B cell (primary cell): Measurements from ENCODE around the gene AP5S1. TPM values are rescaled to one million over a fixed set of nuclear protein-coding genes. Genes with fewer than 3 reads are reported as not detected.
A peak's percentile ranks its signal among the peaks of the same experiment; 100 is the strongest.

ENCODE experiments used
- ATAC-seq: fragments of 200-7000 bp; cut with Tn5 transposase; one replicate; pipeline ENCODE4 v1.10.0; 2021; ENCODE audit warnings: low read depth, mild to moderate bottlenecking, moderate number of reproducible peaks, moderate library complexity
- CTCF ChIA-PET: fragments of 350-600 bp; sonication (Branson Sonifier 250); formaldehyde crosslinking; loops from one replicate; lab custom pipeline; 2021; ENCODE audit warnings: antibody characterized with exemption, inconsistent platforms; lab: Charles Lee
- POLR2A ChIA-PET: fragments of 350-600 bp; sonication (Branson Sonifier 250); formaldehyde crosslinking; loops from one replicate; lab custom pipeline; 2021; ENCODE audit warnings: antibody characterized with exemption; lab: Charles Lee
- DNase-seq: peaks from one replicate; pipeline ENCODE4 v3.0.0; 2013
- H2AFZ ChIP-seq: 2 replicates; pipeline ENCODE4 v1.6.1; 2012; ENCODE audit warnings: mild to moderate bottlenecking, low read depth, low read length; ENCODE audit not compliant: insufficient read depth, poor library complexity, severe bottlenecking
- H3K27ac ChIP-seq, 2 donors: 1 replicate in 1 of 2; 2 replicates in 1 of 2; pipeline ENCODE4 v1.5.1; 2012 to 2013; ENCODE audit warnings: low read length in 2 of 2, mild to moderate bottlenecking in 2 of 2, moderate library complexity in 1 of 2
- H3K27me3 ChIP-seq, 4 experiments: fragments of 200-600 bp in 1 of 4; sonication (generic) in 1 of 4; replicated peaks in 1 of 4; 1 replicate in 2 of 4; 2 replicates in 2 of 4; pipeline versions ENCODE4 v1.6.1 to v1.7.0; 2013 to 2016; ENCODE audit warnings: low read length in 3 of 4, mild to moderate bottlenecking in 2 of 4, mixed read lengths in 1 of 4, moderate library complexity in 1 of 4; ENCODE audit not compliant: insufficient read depth in 4 of 4, control insufficient read depth in 3 of 4; ENCODE audit errors: control extremely low read depth in 1 of 4
- H3K36me3 ChIP-seq, 2 experiments: replicated peaks in 1 of 2; 1 replicate in 1 of 2; 2 replicates in 1 of 2; pipeline versions ENCODE4 v1.6.1 to v1.7.1; 2013; ENCODE audit warnings: low read length in 1 of 2; ENCODE audit not compliant: insufficient read depth in 2 of 2, control insufficient read depth in 1 of 2; ENCODE audit errors: control extremely low read depth in 1 of 2, extremely low read depth in 1 of 2
- H3K4me1 ChIP-seq, 2 donors: fragments of 200-600 bp in 1 of 2; sonication (generic) in 1 of 2; 1 replicate in 1 of 2; 2 replicates in 1 of 2; pipeline versions ENCODE4 v1.5.1 to v1.6.1; 2013 to 2017; ENCODE audit warnings: low read length in 2 of 2; ENCODE audit not compliant: control insufficient read depth in 2 of 2, insufficient read depth in 2 of 2
- H3K4me2 ChIP-seq: replicated peaks from 2 replicates; pipeline ENCODE3; 2012; ENCODE audit warnings: mild to moderate bottlenecking, low read depth, low read length; ENCODE audit not compliant: poor library complexity, severe bottlenecking
- H3K4me3 ChIP-seq, 5 experiments: fragments of 200-600 bp in 1 of 5; sonication (generic) in 1 of 5; 1 replicate in 3 of 5; 2 replicates in 2 of 5; pipeline versions ENCODE4 v1.5.1 to v1.7.0; 2011 to 2016; ENCODE audit warnings: low read length in 4 of 5, mild to moderate bottlenecking in 4 of 5, low read depth in 2 of 5, control low read depth in 1 of 5, moderate library complexity in 1 of 5; ENCODE audit not compliant: insufficient read depth in 1 of 5; ENCODE audit errors: control extremely low read depth in 1 of 5, extremely low read depth in 1 of 5
- H3K79me2 ChIP-seq: fragments of 200-600 bp; sonication (generic); one replicate; pipeline ENCODE4 v1.6.0; 2016; ENCODE audit warnings: low read length; ENCODE audit not compliant: control insufficient read depth, insufficient read depth
- H3K9ac ChIP-seq: fragments of 200-600 bp; sonication (generic); 2 replicates; pipeline ENCODE4 v1.6.1; 2017; ENCODE audit warnings: mild to moderate bottlenecking, low read length, moderate library complexity
- H3K9me3 ChIP-seq, 3 donors: one replicate each; pipeline versions ENCODE4 v1.6.1 to v1.7.1; 2013; ENCODE audit warnings: low read length in 2 of 3; ENCODE audit not compliant: control insufficient read depth in 2 of 3, insufficient read depth in 1 of 3; ENCODE audit errors: control extremely low read depth in 1 of 3
- H4K20me1 ChIP-seq: 2 replicates; pipeline ENCODE4 v1.6.0; 2012; ENCODE audit warnings: mild to moderate bottlenecking, low read length; ENCODE audit not compliant: insufficient read depth, control insufficient read depth, poor library complexity, severe bottlenecking
- H3K27ac Mint-ChIP-seq: one replicate; pipeline ENCODE4 v1.8.0; 2021; ENCODE audit warnings: mixed read lengths
- H3K27me3 Mint-ChIP-seq: one replicate; pipeline ENCODE4 v1.8.0; 2021; ENCODE audit warnings: mixed read lengths
- H3K4me1 Mint-ChIP-seq: one replicate; pipeline ENCODE4 v1.8.0; 2021; ENCODE audit warnings: mixed read lengths
- H3K4me3 Mint-ChIP-seq: one replicate; pipeline ENCODE4 v1.8.0; 2021; ENCODE audit warnings: mixed read lengths
- H3K9me3 Mint-ChIP-seq: one replicate; pipeline ENCODE4 v1.8.0; 2022; ENCODE audit warnings: mixed read lengths; ENCODE audit not compliant: insufficient read depth
- EZH2 ChIP-seq: IDR thresholded peaks from 2 replicates; pipeline ENCODE4 v1.6.1; 2012; ENCODE audit warnings: borderline replicate concordance, low read depth, mild to moderate bottlenecking, moderate library complexity, low read length; ENCODE audit not compliant: insufficient read depth, poor library complexity, severe bottlenecking
- WGBS: methylation state at CpG from one replicate; pipeline ENCODE4 v1.1.5; 2013; ENCODE audit warnings: missing lambda C conversion rate; ENCODE audit not compliant: insufficient coverage; 5-methylcytosine and 5-hydroxymethylcytosine counted together
- intact Hi-C: fragments of 100-400 bp; cut with micrococcal nuclease; formaldehyde crosslinking; loops from one replicate; pipeline ENCODE4 v1.10.0; 2022
- polyA plus RNA-seq: library from polyadenylated mRNA; depleted of rRNA; stranded (reverse); fragments of >200 nt; gene quantifications from 2 replicates; pipeline ENCODE4 v1.2.3, GENCODE V29; 2012
- total RNA-seq, 2 donors: library from RNA; stranded (reverse); fragments of 120-200 nt in 1 of 2; gene quantifications; 1 replicate in 1 of 2; 2 replicates in 1 of 2; pipeline versions ENCODE4 v1.2.3 to v1.2.4, GENCODE V29; 2013 to 2022
- TF ChIP-seq, protein P1 (sequence below): fragments of 200-600 bp; IDR thresholded peaks from one replicate; pipeline ENCODE4 v1.8.0; 2022; ENCODE audit warnings: antibody characterized with exemption, mild to moderate bottlenecking

Gene AP5S1
- total and polyA plus RNA-seq, 2 donors (not counting 1 experiment from before 2014, with no cell fraction given): 9.2 to 12.6 TPM

GRCh38 chr20:3846378-3846739 lies 26.0 kb downstream of the AP5S1 start:
- CTCF ChIA-PET: interaction anchor here (2.1 kb wide), 1 partner anchor 9 kb away, joined by 9 read pairs; no protein-coding TSS in a partner anchor
- Histone ChIP-seq H3K36me3 (no peaks in the 10 kb centered on the region), H3K9me3 (no peaks in the 10 kb centered on the region), H3K4me2 (peak overlapping the region; percentile 88), H3K9ac (peak overlapping the region; percentile 78), H3K4me3 (peak overlapping the region; percentile 48 to 93 (median 86)), H3K4me1 (peaks cover 8 to 18% of the 10 kb centered on the region in 2 donors), H3K27me3 (no peaks in the 10 kb centered on the region), H4K20me1 (peaks cover 13% of the 10 kb centered on the region), H2AFZ (peak overlapping the region; percentile 87), H3K79me2 (peaks cover 38% of the 10 kb centered on the region), H3K27ac (peak overlapping the region; percentile 63 to 86)
- H3K27me3 Mint-ChIP-seq: no peaks in the 10 kb centered on the region
- POLR2A ChIA-PET: no interaction called here
- no peak for DNase-seq
- H3K9me3 Mint-ChIP-seq: no peaks in the 10 kb centered on the region
- H3K27ac Mint-ChIP-seq: peak overlapping the region; percentile 87
- ATAC-seq: no peak
- intact Hi-C loops: loop anchor here (1.0 to 2.0 kb wide), 7 partner anchors 9 to 238 kb away; partner anchors contain the start of genes ADISSP, AP5S1, CDC25B and CENPB
- peak overlapping the region; percentile 90 for H3K4me3 Mint-ChIP-seq
- no peak for TF ChIP-seq EZH2
- TF ChIP-seq, protein P1, sequence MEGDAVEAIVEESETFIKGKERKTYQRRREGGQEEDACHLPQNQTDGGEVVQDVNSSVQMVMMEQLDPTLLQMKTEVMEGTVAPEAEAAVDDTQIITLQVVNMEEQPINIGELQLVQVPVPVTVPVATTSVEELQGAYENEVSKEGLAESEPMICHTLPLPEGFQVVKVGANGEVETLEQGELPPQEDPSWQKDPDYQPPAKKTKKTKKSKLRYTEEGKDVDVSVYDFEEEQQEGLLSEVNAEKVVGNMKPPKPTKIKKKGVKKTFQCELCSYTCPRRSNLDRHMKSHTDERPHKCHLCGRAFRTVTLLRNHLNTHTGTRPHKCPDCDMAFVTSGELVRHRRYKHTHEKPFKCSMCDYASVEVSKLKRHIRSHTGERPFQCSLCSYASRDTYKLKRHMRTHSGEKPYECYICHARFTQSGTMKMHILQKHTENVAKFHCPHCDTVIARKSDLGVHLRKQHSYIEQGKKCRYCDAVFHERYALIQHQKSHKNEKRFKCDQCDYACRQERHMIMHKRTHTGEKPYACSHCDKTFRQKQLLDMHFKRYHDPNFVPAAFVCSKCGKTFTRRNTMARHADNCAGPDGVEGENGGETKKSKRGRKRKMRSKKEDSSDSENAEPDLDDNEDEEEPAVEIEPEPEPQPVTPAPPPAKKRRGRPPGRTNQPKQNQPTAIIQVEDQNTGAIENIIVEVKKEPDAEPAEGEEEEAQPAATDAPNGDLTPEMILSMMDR: no peak
- 0% methylated on average over 18 of the region's 22 CpGs for WGBS
- peaks cover 32% of the 10 kb centered on the region for H3K4me1 Mint-ChIP-seq

- peak within 1 kb of the TSS; percentile 90 for H3K4me3 Mint-ChIP-seq
- peak within 1 kb of the TSS; percentile 87 for H3K27ac Mint-ChIP-seq
- ChIA-PET CTCF (interaction anchor here (1.5 kb wide), 1 partner anchor 60 kb away, joined by 4 read pairs; no protein-coding TSS in a partner anchor), POLR2A (interaction anchor here (0.9 to 1.5 kb wide), 2 partner anchors 26 to 79 kb away, joined by 3 read pairs; partner anchors contain the start of genes ADISSP and AP5S1)
- peaks cover 8 to 18% of the 10 kb centered on the region in 2 donors for H3K4me1 ChIP-seq
- intact Hi-C loops: loop anchor here (1.0 to 2.0 kb wide), 7 partner anchors 8 to 238 kb away; partner anchors contain the start of genes ADISSP, AP5S1, CDC25B and CENPB
- no peaks in the 10 kb centered on the region for H3K9me3 Mint-ChIP-seq
- ATAC-seq (peak; percentile 98), DNase-seq (peak; percentile 88)
- H2AFZ ChIP-seq: peak within 1 kb of the TSS; percentile 87
- peaks cover 38% of the 10 kb centered on the region for H3K79me2 ChIP-seq
- H3K27ac ChIP-seq: peak within 1 kb of the TSS; percentile 63 to 86
- H3K9ac ChIP-seq: peak within 1 kb of the TSS; percentile 78
- peak within 1 kb of the TSS; percentile 59 to 93 (median 86) for H3K4me3 ChIP-seq
- H3K9me3 ChIP-seq: no peaks in the 10 kb centered on the region
- H3K36me3 ChIP-seq: no peaks in the 10 kb centered on the region
- H3K27me3 ChIP-seq: no peaks in the 10 kb centered on the region
- H4K20me1 ChIP-seq: peaks cover 13% of the 10 kb centered on the region
- under 1% methylated on average over 72 of the region's 72 CpGs for WGBS
- H3K27me3 Mint-ChIP-seq: no peaks in the 10 kb centered on the region
- no peak for TF ChIP-seq EZH2
- TF ChIP-seq, protein P1: no peak
- H3K4me2 ChIP-seq: peak within 1 kb of the TSS; percentile 88
- peaks cover 32% of the 10 kb centered on the region for H3K4me1 Mint-ChIP-seq
These were observed 26.5 kb downstream of the AP5S1 start, which contains the start of gene MAVS for GRCh38 chr20:3846740-3847428. Gene MAVS, plus strand, starts transcription at chr20:3846834. Its CDS starts 7,791 bp downstream, at chr20:3854625.
